Right lobe of liver (tissue), 6 donors: ENCODE data around the gene PHGDH. TPM values are rescaled to one million over a fixed set of nuclear protein-coding genes. Genes with fewer than 3 reads are reported as not detected.
"Not testable (repeated sequence)": the region's sequence is repeated elsewhere in the genome, so short reads cannot be mapped to it uniquely, and the experiment has no call there.

Experiments used
- ATAC-seq, 4 donors: fragments of 200-7000 bp; cut with Tn5 transposase; one replicate each; pipeline ENCODE4 v1.9.1; 2020; ENCODE audit warnings: mild to moderate bottlenecking in 4 of 4, moderate library complexity in 4 of 4
- DNase-seq, 3 donors: peaks; one replicate each; pipeline ENCODE4 v3.0.0-alpha.2; 2020
- H3K27ac ChIP-seq, 3 donors: fragments of 200-600 bp; one replicate each; pipeline ENCODE4 v1.8.0; 2022
- H3K27me3 ChIP-seq, 2 donors: fragments of 200-600 bp; one replicate each; pipeline ENCODE4 v1.8.0; 2022
- H3K36me3 ChIP-seq, 4 donors: fragments of 200-600 bp; sonication (generic) in 1 of 4; one replicate each; pipeline versions ENCODE4 v1.5.1 to v1.8.0; 2017 to 2022; ENCODE audit warnings: control low read depth in 1 of 4
- H3K4me1 ChIP-seq, 4 donors: fragments of 200-600 bp; sonication (generic) in 1 of 4; one replicate each; pipeline versions ENCODE4 v1.5.1 to v1.8.0; 2017 to 2022; ENCODE audit warnings: control low read depth in 1 of 4
- H3K4me3 ChIP-seq, 3 donors: fragments of 200-600 bp; one replicate each; pipeline ENCODE4 v1.8.0; 2022
- H3K9me3 ChIP-seq, 4 donors: fragments of 200-600 bp; sonication (generic) in 1 of 4; one replicate each; pipeline versions ENCODE4 v1.5.1 to v1.8.0; 2017 to 2022; ENCODE audit warnings: control low read depth in 1 of 4
- CTCF ChIP-seq, 4 donors: fragments of 200-600 bp in 3 of 4; fragments of 450-650 bp in 1 of 4; IDR thresholded peaks; one replicate each; pipeline versions ENCODE4 v1.5.1 to v1.8.0; 2016 to 2022; ENCODE audit warnings: antibody characterized with exemption in 4 of 4, mild to moderate bottlenecking in 2 of 4
- POLR2A ChIP-seq: fragments of 450-650 bp; IDR thresholded peaks from one replicate; pipeline ENCODE4 v1.6.1; 2017; ENCODE audit warnings: antibody characterized with exemption, mild to moderate bottlenecking
- WGBS: methylation state at CpG from one replicate; pipeline ENCODE4 v1.1.6; 2018; ENCODE audit warnings: low coverage, low lambda C conversion rate; ENCODE audit not compliant: insufficient coverage; ENCODE audit errors: missing lambda C conversion rate; 5-methylcytosine and 5-hydroxymethylcytosine counted together
- intact Hi-C, 2 donors: fragments of 100-400 bp; cut with DNase I; formaldehyde crosslinking; loops; one replicate each; pipeline versions ENCODE4 v1.11.2 to v1.14.1; 2022
- total RNA-seq, 6 experiments: library from RNA; depleted of rRNA in 2 of 6; stranded (reverse); fragments of >200 nt in 2 of 6; fragmentation: NEBNext Ultra II Directional in 3 of 6; extraction: Animal tissue kit (Norgen Biotek cat#: 25700) in 3 of 6; gene quantifications; one replicate each; pipeline versions ENCODE4 v1.1.0 to v1.2.4, GENCODE V29; 2016 to 2023
- donor health status: DM: no; HTN: yes; CAD: no.
- donor health status: DM: no; HTN: no; CAD: no.
- donor health status: DM: no; HTN: no; CAD: no.
- donor health status: DM: no; HTN: yes; CAD: no.
- donor health status: DM: no; HTN: yes; CAD: no.

PHGDH gene
- total RNA-seq, 6 experiments from 2014 or later = 51.2 to 151 (median 74.0) TPM

DNA sequence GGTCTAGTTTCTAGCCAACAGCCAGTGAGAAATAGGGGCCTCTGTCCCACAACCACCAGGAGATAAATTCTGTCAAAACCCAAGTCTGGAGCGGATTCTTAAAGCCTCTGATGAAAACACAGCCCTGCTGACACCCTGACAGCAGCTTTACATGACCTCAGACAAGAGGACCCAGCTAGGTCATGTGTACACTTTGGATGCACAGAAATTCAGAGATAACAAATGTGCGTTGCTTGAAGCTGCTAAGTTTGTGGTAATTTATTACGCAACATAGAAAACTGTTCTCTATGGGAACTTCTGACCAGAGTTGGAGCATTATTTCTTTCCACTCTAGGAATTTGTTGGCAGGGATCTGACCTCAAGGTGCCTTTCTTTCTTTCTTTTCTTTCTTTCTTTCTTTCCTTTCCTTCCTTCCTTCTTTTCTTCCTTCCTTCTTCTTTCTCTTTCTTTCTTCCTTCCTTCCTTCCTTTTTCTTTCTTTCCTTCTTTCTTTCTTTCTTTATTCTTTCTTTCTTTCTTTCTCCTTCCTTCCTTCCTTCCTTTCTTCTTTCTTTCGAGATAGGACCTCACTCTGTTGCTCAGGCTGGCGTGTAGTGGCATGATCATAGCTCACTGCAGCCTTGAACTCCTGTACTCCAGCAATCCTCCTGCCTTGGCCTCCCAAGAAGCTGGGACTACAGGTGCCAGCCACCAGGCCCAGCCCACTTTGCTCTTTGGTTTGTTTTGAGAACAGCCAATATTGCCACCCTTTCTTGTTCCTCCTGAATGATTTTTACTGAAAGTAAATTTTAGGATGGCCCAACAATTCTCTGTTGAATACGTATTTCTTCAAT is 71.8 kb downstream of the PHGDH start:
- WGBS = 22% methylated on average over 6 of the region's 6 CpGs
- DNase-seq = no peak
- no peak overlapping the region for H3K4me3 ChIP-seq
- ATAC-seq = peak; percentile 11 to 41 (median 15)
- H3K9me3 ChIP-seq = no peaks in the 10 kb centered on the region
- no peak for TF ChIP-seq CTCF (IDR thresholded peaks at IDR 0.05)
- TF ChIP-seq POLR2A = no peak
- H3K27ac ChIP-seq = peak overlapping the region in 2 of 3 donors; percentile 85 to 98
- H3K36me3 ChIP-seq = no peaks in the 10 kb centered on the region
- H3K4me1 ChIP-seq = peaks cover 0 to 72% (median 27%) of the 10 kb centered on the region in 4 donors
- intact Hi-C loops = no loop called here
- H3K27me3 ChIP-seq = no peaks in the 10 kb centered on the region

DNA sequence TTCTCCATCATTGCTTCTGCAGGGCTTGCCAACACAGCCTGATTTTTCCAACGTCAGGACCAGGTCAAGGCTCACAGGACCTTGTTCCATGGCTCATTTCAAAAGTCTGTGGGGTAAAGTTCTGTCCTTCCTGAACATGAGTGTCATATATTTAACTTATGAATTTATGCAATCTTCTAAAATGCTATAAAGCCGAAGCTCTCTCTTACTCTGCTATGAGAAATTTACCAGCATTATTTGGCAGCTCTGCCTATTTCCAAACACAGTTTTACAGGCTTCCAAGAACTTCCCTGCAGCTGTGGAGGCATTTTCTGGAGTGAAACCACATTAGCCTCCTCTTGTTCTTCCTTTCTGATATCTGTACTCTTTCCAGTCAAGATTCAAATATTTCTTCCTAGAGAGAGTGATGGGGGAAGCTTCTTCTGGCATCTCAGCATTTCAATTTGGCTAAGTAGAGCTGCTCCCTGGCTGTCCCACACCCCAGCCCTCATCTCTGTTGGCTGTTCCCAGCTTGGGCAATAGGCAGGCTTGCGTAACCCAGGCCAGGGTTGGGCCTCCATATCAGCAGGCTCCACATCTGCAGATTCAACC is 72.6 kb downstream of the PHGDH start:
- H3K4me1 ChIP-seq = peaks cover 0 to 66% (median 24%) of the 10 kb centered on the region in 4 donors
- intact Hi-C loops = no loop called here
- no peak overlapping the region for H3K4me3 ChIP-seq
- no peak for TF ChIP-seq POLR2A
- no peak for TF ChIP-seq CTCF (IDR thresholded peaks at IDR 0.05)
- WGBS = 24% methylated on average over 3 of the region's 3 CpGs
- H3K27me3 ChIP-seq = no peaks in the 10 kb centered on the region
- DNase-seq = peak; percentile 86 to 95 (median 94)
- H3K9me3 ChIP-seq = no peaks in the 10 kb centered on the region
- H3K36me3 ChIP-seq = no peaks in the 10 kb centered on the region
- ATAC-seq = peak; percentile 60 to 71 (median 70)
- peak overlapping the region; percentile 65 to 98 (median 85) for H3K27ac ChIP-seq

- peak overlapping the region; percentile 30 to 98 (median 31) for H3K27ac ChIP-seq
- WGBS = 32% methylated on average over 6 of the region's 7 CpGs
- ATAC-seq = peak in 1 of 4 donors; percentile 25
- H3K4me1 ChIP-seq = peaks cover 0 to 72% (median 25%) of the 10 kb centered on the region in 4 donors
- DNase-seq, H3K36me3 ChIP-seq, H3K27me3 ChIP-seq, intact Hi-C loops, H3K9me3 ChIP-seq, H3K4me3 ChIP-seq: not testable (repeated sequence)
These were observed 74.3 kb downstream of the PHGDH start for GRCh38 chr1:119786046-119786445.

DNA sequence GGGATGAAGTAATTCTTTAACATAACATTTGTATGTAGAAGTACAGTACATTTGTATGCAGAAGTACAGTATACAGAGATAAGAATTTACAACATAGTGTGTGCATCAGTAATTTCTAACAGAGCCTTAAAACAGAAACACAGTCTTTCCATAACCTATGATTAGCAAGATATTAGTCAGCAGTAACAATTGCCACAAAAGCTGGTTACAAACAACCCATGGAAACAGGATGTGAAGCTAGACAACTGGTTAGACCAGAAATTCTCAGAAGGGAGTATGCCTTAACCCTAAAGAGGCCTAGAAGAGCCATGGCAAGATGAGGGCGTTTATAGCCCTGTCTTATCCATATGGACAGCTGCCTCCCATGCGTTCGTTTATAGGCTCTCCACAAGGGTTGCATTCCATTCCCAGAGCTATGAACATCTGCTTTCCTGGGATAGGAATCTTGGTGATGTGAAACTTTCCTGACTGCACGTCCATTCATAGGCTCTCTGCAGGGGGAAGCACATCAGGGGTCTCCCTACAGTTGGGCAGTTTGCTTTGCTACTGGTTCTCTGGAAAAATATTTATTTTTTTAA is 74.8 kb downstream of the PHGDH start:
- DNase-seq, H3K36me3 ChIP-seq, H3K4me3 ChIP-seq, intact Hi-C loops, H3K27me3 ChIP-seq, ATAC-seq, H3K9me3 ChIP-seq: not testable (repeated sequence)
- Histone ChIP-seq H3K4me1 (peaks cover 0 to 73% (median 25%) of the 10 kb centered on the region in 4 donors), H3K27ac (peak overlapping the region in 2 of 3 donors; percentile 31 to 98)
- WGBS = 29% methylated on average over 1 of the region's 4 CpGs

DNA sequence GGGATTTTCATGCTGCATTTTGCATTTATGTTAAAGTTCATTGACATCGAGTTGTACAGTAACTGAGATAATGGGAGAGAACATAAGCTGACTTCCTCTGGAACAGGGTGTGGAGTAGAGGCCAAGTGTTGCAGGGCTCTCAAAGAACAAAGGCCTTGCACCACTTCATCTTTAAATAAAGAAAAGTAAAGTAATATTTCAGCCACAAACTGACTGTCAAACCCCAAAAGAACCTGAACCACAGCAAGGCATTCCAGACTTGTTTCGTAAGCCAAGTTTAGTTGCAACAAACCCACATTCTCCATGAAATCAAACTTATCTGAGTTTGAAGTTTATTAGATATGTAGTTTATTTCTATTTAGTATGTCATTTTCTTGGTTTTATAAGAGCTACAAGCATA is 76.0 kb downstream of the PHGDH start:
- TF ChIP-seq CTCF (IDR thresholded peaks at IDR 0.05) (no peak), POLR2A (no peak)
- 18% methylated on average over 2 of the region's 2 CpGs for WGBS
- Histone ChIP-seq H3K4me1 (peaks cover 0 to 68% (median 27%) of the 10 kb centered on the region in 4 donors), H3K4me3 (no peak overlapping the region), H3K9me3 (no peaks in the 10 kb centered on the region), H3K36me3 (no peaks in the 10 kb centered on the region), H3K27me3 (no peaks in the 10 kb centered on the region), H3K27ac (peak overlapping the region in 1 of 3 donors; percentile 98)
- no peak for DNase-seq
- no peak for ATAC-seq
- intact Hi-C loops = no loop called here
